Naive thymus-derived CD4-positive, alpha-beta T cell (primary cell): ENCODE data around the gene RNF4. TPM values are rescaled to one million over a fixed set of nuclear protein-coding genes. Genes with fewer than 3 reads are reported as not detected.
A peak's percentile ranks its signal among the peaks of the same experiment; 100 is the strongest.
"Not testable (repeated sequence)": the region's sequence is repeated elsewhere in the genome, so short reads cannot be mapped to it uniquely, and the experiment has no call there.

Experiments
- ATAC-seq: fragments of 150-1000 bp; cut with Tn5 transposase; 2 replicates; pipeline ENCODE4 v1.10.0; 2021; ENCODE audit warnings: mild to moderate bottlenecking, moderate library complexity
- CTCF ChIA-PET: fragments of 350-600 bp; sonication (Branson Sonifier 250); formaldehyde crosslinking; loops from one replicate; lab custom pipeline; 2021; ENCODE audit warnings: antibody characterized with exemption; lab: Charles Lee
- POLR2A ChIA-PET: fragments of 350-600 bp; sonication (Branson Sonifier 250); formaldehyde crosslinking; loops from one replicate; lab custom pipeline; 2021; ENCODE audit warnings: antibody characterized with exemption, inconsistent platforms; lab: Charles Lee
- DNase-seq, 9 donors: peaks; one replicate each; pipeline versions ENCODE4 v3.0.0 to v3.0.0-alpha.2; 2020 to 2022; ENCODE audit warnings: mixed read lengths in 1 of 9
- H3K27ac ChIP-seq: one replicate; pipeline ENCODE4 v1.7.0; 2013; ENCODE audit warnings: mild to moderate bottlenecking, low read depth, low read length, moderate library complexity
- H3K27me3 ChIP-seq, 2 donors: one replicate each; pipeline ENCODE4 v1.7.0; 2013; ENCODE audit warnings: low read length in 2 of 2, mild to moderate bottlenecking in 2 of 2, moderate library complexity in 2 of 2; ENCODE audit not compliant: control insufficient read depth in 2 of 2, insufficient read depth in 2 of 2
- H3K36me3 ChIP-seq, 3 experiments: 1 replicate in 2 of 3; 2 replicates in 1 of 3; pipeline ENCODE4 v1.7.0; 2013; ENCODE audit warnings: low read length in 3 of 3, mild to moderate bottlenecking in 3 of 3, moderate library complexity in 1 of 3; ENCODE audit not compliant: insufficient read depth in 3 of 3, control insufficient read depth in 2 of 3
- H3K4me1 ChIP-seq, 2 donors: one replicate each; pipeline ENCODE4 v1.7.0; 2013; ENCODE audit warnings: low read length in 2 of 2, mild to moderate bottlenecking in 2 of 2, moderate library complexity in 1 of 2; ENCODE audit not compliant: control insufficient read depth in 2 of 2, insufficient read depth in 2 of 2
- H3K4me3 ChIP-seq: 2 replicates; pipeline ENCODE4 v1.7.0; 2013; ENCODE audit warnings: mild to moderate bottlenecking, low read length
- H3K9me3 ChIP-seq, 3 experiments: 1 replicate in 2 of 3; 2 replicates in 1 of 3; pipeline ENCODE4 v1.7.0; 2013; ENCODE audit warnings: low read length in 3 of 3; ENCODE audit not compliant: control insufficient read depth in 2 of 3
- H3K27ac Mint-ChIP-seq, 9 donors: one replicate each; pipeline ENCODE4 v1.8.0; 2020 to 2022; ENCODE audit warnings: mixed read lengths in 9 of 9, mild to moderate bottlenecking in 8 of 9, moderate library complexity in 5 of 9, inconsistent platforms in 2 of 9
- H3K27me3 Mint-ChIP-seq, 5 donors: one replicate each; pipeline ENCODE4 v1.8.0; 2021 to 2022; ENCODE audit warnings: mixed read lengths in 5 of 5, mild to moderate bottlenecking in 1 of 5
- H3K36me3 Mint-ChIP-seq, 5 donors: one replicate each; pipeline ENCODE4 v1.8.0; 2020 to 2022; ENCODE audit warnings: mixed read lengths in 5 of 5, mild to moderate bottlenecking in 3 of 5, inconsistent platforms in 1 of 5
- H3K4me1 Mint-ChIP-seq, 7 donors: one replicate each; pipeline ENCODE4 v1.8.0; 2020 to 2022; ENCODE audit warnings: mixed read lengths in 7 of 7, mild to moderate bottlenecking in 3 of 7, inconsistent platforms in 1 of 7
- H3K4me3 Mint-ChIP-seq, 10 donors: one replicate each; pipeline ENCODE4 v1.8.0; 2020 to 2022; ENCODE audit warnings: mild to moderate bottlenecking in 10 of 10, mixed read lengths in 10 of 10, moderate library complexity in 6 of 10, inconsistent platforms in 2 of 10
- H3K9me3 Mint-ChIP-seq, 11 donors: one replicate each; pipeline ENCODE4 v1.8.0; 2020 to 2022; ENCODE audit warnings: mixed read lengths in 11 of 11, mild to moderate bottlenecking in 4 of 11, inconsistent platforms in 1 of 11, moderate library complexity in 1 of 11
- intact Hi-C, 2 donors: fragments of 100-400 bp; cut with micrococcal nuclease; formaldehyde crosslinking; loops; one replicate each; pipeline ENCODE4 v1.15.1; 2023
- polyA plus RNA-seq, 2 donors: library from polyadenylated mRNA; unstranded; fragments of 300-500 nt; fragmentation: Illumina TruSeq; gene quantifications; one replicate each; pipeline ENCODE4 v1.2.3, GENCODE V29; 2021
- total RNA-seq, 6 experiments: library from RNA in 5 of 6; stranded (reverse) in 5 of 6; gene quantifications; 1 replicate in 5 of 6; 2 replicates in 1 of 6; pipeline ENCODE4 v1.2.3 and lab custom pipeline; 2021 to 2026

The RNF4 gene
- total and polyA plus RNA-seq, 7 experiments from 2014 or later = 69.4 to 101 (median 91.8) TPM

DNA sequence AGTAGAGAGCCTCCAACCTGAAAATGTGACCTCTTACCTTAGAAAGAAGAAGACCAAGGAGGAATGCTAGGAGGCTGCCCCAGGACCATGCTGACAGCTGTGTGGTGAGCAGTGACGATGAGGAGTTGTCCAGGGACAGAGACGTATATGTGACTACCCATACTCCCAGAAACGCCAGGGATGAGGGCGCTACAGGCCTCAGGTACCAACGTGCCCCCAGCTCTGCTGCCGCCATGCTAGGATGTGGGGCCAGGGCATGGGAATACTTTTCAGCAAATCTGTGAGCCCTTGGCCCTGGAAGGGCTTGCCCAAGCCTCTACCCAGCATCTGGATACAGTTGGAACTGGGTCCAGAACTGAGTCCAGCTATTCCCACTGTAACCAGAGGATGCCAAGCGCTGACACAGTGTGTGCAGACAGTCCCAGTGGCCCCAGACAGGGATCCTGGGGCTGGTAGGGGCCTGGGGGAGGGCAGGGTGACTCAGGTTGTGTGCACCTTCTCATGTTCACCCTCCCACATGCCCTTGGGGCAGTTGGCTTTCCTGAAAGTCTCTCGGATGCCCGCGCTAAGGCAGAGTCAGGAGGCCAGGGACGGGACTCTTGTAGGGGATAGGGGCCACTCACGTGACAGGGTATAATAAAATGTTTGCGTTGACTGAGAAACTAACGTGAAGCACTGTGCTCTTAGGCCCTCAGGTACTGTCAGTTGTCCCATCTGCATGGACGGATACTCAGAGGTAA is 43.7 kb downstream of the RNF4 start:
- Histone ChIP-seq H3K4me1 (peaks cover 0 to 13% of the 10 kb centered on the region in 2 donors), H3K27ac (no peak overlapping the region), H3K36me3 (peaks cover 11 to 76% (median 25%) of the 10 kb centered on the region in 3 experiments), H3K27me3 (no peaks in the 10 kb centered on the region), H3K4me3 (no peak overlapping the region), H3K9me3 (no peaks in the 10 kb centered on the region)
- DNase-seq = no peak
- ATAC-seq = no peak
- Mint-ChIP-seq H3K27me3 (no peaks in the 10 kb centered on the region), H3K36me3 (peaks cover 3 to 47% (median 12%) of the 10 kb centered on the region in 5 donors), H3K9me3 (peaks cover 0 to 3% (median 0%) of the 10 kb centered on the region in 11 donors), H3K4me1 (peaks cover 0 to 10% (median 0%) of the 10 kb centered on the region in 7 donors), H3K27ac (peak overlapping the region in 5 of 9 donors; percentile 28 to 58 (median 45)), H3K4me3 (no peak overlapping the region)
- intact Hi-C loops = no loop called here
- ChIA-PET CTCF (interaction anchor here (0.6 kb wide), 1 partner anchor 367 kb away, joined by 3 read pairs; no protein-coding TSS in a partner anchor), POLR2A (no interaction called here)

DNA sequence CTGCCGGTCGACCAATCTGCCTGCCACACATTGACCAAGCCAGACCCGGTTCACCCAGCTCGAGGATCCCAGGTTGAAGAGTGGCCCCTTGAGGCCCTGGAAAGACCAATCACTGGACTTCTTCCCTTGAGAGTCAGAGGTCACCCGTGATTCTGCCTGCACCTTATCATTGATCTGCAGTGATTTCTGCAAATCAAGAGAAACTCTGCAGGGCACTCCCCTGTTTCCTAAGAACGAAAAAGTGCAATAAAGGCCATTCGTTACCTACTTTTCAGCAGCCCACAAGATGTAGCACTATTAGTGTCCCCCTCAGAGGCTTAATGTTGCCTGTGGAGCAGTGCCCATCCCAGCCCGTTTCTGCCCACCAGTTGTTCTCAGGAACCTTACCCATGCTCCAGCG is 45.3 kb downstream of the RNF4 start:
- H3K4me3 ChIP-seq, DNase-seq, H3K27me3 ChIP-seq, ATAC-seq, H3K9me3 Mint-ChIP-seq, H3K27ac ChIP-seq, H3K9me3 ChIP-seq, intact Hi-C loops, H3K4me1 Mint-ChIP-seq, H3K27me3 Mint-ChIP-seq, H3K4me3 Mint-ChIP-seq, CTCF ChIA-PET: not testable (repeated sequence)
- H3K36me3 Mint-ChIP-seq = peaks cover 3 to 40% (median 12%) of the 10 kb centered on the region in 5 donors
- Histone ChIP-seq H3K4me1 (peaks cover 0 to 13% of the 10 kb centered on the region in 2 donors), H3K36me3 (peaks cover 11 to 67% (median 25%) of the 10 kb centered on the region in 3 experiments)
- peak overlapping the region in 1 of 9 donors; percentile 77 for H3K27ac Mint-ChIP-seq
- POLR2A ChIA-PET = interaction anchor here (0.6 kb wide), 1 partner anchor 1264 kb away, joined by 3 read pairs; no protein-coding TSS in a partner anchor

DNA sequence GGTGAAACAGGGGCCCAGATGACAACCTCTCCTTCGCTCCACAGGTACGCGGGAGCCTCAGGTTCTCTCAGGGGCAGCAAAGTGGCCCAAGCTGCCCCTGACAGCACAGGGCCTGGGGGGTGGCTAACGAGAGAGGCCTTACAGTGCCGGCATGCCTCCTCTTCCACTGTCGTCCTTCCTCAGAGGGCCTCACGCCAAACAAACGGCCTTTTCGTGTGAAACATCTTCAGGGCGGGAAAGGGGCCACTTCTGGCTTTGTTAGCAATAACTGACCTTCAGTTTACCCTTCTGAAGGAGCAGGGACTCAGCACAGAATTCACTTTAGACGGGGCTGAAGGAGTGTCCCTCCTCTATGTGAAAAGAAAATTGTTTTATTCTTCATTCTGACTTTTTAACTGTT is 46.0 kb downstream of the RNF4 start:
- H3K27ac ChIP-seq, H3K27me3 Mint-ChIP-seq, H3K4me3 ChIP-seq, DNase-seq, H3K27me3 ChIP-seq, H3K9me3 ChIP-seq, H3K4me1 Mint-ChIP-seq, H3K9me3 Mint-ChIP-seq, ATAC-seq, POLR2A ChIA-PET, H3K4me3 Mint-ChIP-seq, H3K27ac Mint-ChIP-seq, CTCF ChIA-PET, intact Hi-C loops: not testable (repeated sequence)
- peaks cover 11 to 59% (median 18%) of the 10 kb centered on the region in 3 experiments for H3K36me3 ChIP-seq
- H3K4me1 ChIP-seq = peaks cover 0 to 11% of the 10 kb centered on the region in 2 donors
- peaks cover 3 to 38% (median 12%) of the 10 kb centered on the region in 5 donors for H3K36me3 Mint-ChIP-seq

DNA sequence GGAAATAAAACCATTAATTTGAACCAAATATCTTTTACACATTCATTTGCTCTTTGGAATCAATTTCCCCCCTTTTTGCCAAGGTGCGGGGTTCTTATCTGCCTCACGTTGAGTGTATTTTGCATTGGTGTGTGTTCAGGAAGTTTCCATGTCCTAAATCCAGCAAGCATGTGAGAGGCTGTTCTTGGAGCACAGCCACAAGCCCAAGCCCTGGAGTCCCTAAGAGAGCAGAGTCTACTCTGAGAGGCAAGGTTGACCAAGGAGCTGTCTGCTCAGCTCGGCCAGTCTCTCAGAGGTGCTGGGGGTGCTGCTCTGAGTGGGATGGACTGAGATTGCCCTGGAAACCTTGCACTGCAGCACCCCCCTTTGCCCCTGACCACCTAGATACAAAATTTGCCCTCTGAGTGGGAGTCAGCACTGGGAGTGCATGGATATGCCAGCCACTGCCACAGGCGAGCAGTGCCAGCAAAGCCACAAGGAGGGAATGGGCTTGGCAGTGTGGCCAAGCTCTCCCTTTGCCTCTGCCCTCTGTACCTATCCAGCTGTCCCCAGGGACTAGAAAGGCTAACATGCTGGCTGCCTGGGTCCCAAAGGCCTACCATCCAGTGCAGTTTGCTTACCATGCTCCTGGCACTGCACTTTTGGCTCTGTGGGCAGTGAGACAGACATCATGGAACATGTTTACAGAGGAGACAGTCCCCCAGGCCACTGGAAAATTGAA is 47.1 kb downstream of the RNF4 start:
- no peak overlapping the region for H3K4me3 ChIP-seq
- peaks cover 0 to under 1% of the 10 kb centered on the region in 2 donors for H3K4me1 ChIP-seq
- H3K36me3 Mint-ChIP-seq = peaks cover 3 to 31% (median 12%) of the 10 kb centered on the region in 5 donors
- no peaks in the 10 kb centered on the region for H3K27me3 Mint-ChIP-seq
- no peak overlapping the region for H3K27ac ChIP-seq
- H3K4me1 Mint-ChIP-seq = peaks cover 0 to 5% (median 0%) of the 10 kb centered on the region in 7 donors
- ATAC-seq (no peak), DNase-seq (no peak)
- peak overlapping the region in 5 of 9 donors; percentile 23 to 57 (median 47) for H3K27ac Mint-ChIP-seq
- intact Hi-C loops = no loop called here
- peaks cover 0 to 3% (median 0%) of the 10 kb centered on the region in 11 donors for H3K9me3 Mint-ChIP-seq
- H3K9me3 ChIP-seq = no peaks in the 10 kb centered on the region
- CTCF ChIA-PET = no interaction called here
- POLR2A ChIA-PET = no interaction called here
- H3K36me3 ChIP-seq = peaks cover 11 to 49% (median 11%) of the 10 kb centered on the region in 3 experiments
- H3K27me3 ChIP-seq = no peaks in the 10 kb centered on the region
- no peak overlapping the region for H3K4me3 Mint-ChIP-seq

DNA sequence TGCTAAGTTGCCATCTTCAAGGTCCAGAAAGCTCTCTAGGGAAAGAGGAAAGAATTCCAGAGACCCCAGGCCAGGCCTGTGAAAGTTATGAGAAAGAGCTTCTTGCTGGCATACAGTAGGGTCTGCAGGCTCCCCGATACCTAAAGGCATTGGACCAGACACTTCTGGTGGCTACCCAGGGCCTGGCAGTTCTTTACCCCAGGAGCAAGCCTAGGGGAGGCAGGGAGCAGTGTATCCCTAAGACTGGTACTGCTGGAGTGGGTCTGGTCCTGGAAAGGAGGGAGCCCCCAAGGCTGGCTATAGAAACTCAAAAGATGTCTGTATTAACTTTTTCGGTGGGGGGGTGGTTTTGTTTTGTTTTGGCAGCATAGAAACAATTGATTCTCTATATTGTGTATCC is 47.7 kb downstream of the RNF4 start:
- Histone ChIP-seq H3K27me3 (no peaks in the 10 kb centered on the region), H3K4me3 (no peak overlapping the region), H3K36me3 (peaks cover 11 to 46% (median 11%) of the 10 kb centered on the region in 3 experiments), H3K27ac (no peak overlapping the region), H3K9me3 (no peaks in the 10 kb centered on the region), H3K4me1 (no peaks in the 10 kb centered on the region)
- Mint-ChIP-seq H3K4me1 (peaks cover 0 to 5% (median 0%) of the 10 kb centered on the region in 7 donors), H3K36me3 (peaks cover 3 to 31% (median 12%) of the 10 kb centered on the region in 5 donors), H3K9me3 (peaks cover 0 to 3% (median 0%) of the 10 kb centered on the region in 11 donors), H3K27ac (peak overlapping the region in 3 of 9 donors; percentile 7 to 56 (median 25)), H3K4me3 (no peak overlapping the region), H3K27me3 (no peaks in the 10 kb centered on the region)
- DNase-seq = no peak
- ChIA-PET CTCF (no interaction called here), POLR2A (interaction anchor here (0.6 kb wide), 1 partner anchor 12 kb away, joined by 3 read pairs; no protein-coding TSS in a partner anchor)
- no peak for ATAC-seq
- intact Hi-C loops = no loop called here

DNA sequence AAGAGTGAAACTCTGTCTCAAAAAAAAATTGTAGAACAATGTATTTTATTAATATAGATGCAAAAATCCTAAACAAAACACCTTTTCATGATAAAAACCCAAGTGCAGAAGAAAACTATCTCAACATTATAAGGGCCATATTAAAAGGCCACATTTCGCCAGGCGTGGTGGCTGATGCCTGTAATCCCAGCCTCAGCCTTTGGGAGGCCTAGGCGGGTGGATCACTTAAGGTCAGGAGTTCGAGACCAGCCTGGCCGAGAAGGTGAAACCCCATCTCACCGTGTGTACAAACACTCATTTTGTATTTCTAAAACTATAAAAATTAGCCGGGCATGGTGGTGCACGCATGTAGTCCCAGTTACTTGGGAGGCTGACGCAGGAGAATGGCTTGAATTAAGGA is 57.7 kb downstream of the RNF4 start:
- H3K36me3 ChIP-seq = no peaks in the 10 kb centered on the region
- H3K27me3 ChIP-seq = no peaks in the 10 kb centered on the region
- no peaks in the 10 kb centered on the region for H3K9me3 Mint-ChIP-seq
- no peak overlapping the region for H3K27ac Mint-ChIP-seq
- intact Hi-C loops = no loop called here
- H3K9me3 ChIP-seq = no peaks in the 10 kb centered on the region
- no peak for DNase-seq
- H3K4me1 Mint-ChIP-seq = no peaks in the 10 kb centered on the region
- H3K27ac ChIP-seq = no peak overlapping the region
- H3K4me3 ChIP-seq = no peak overlapping the region
- no peak overlapping the region for H3K4me3 Mint-ChIP-seq
- no peak for ATAC-seq
- no peaks in the 10 kb centered on the region for H3K4me1 ChIP-seq
- ChIA-PET CTCF (no interaction called here), POLR2A (no interaction called here)
- H3K36me3 Mint-ChIP-seq = peaks cover 0 to 1% (median 0%) of the 10 kb centered on the region in 5 donors
- H3K27me3 Mint-ChIP-seq = no peaks in the 10 kb centered on the region
